HepG2 (cell line): ENCODE results near the gene CDHR3. TPM values are rescaled to one million over a fixed set of nuclear protein-coding genes. Genes with fewer than 3 reads are reported as not detected.

Experiments
- ATAC-seq: fragments of 200-7000 bp; cut with Tn5 transposase; 3 replicates; pipeline ENCODE4 v1.9.1; 2020; ENCODE audit warnings: mild to moderate bottlenecking, moderate library complexity
- BruUV-seq: library from RNA; stranded (reverse); fragments of 400-500 nt; replicated peaks from 2 replicates; lab custom pipeline; 2021; lab: Mats Ljungman, UMichigan
- CTCF ChIA-PET: fragments of 300-600 bp; formaldehyde crosslinking; extraction: SDS; loops from one replicate; lab custom pipeline; 2021; ENCODE audit warnings: low total read pairs, inconsistent platforms, low intra/inter-chr PET ratio; lab: Yijun Ruan, JAX
- POLR2A ChIA-PET: fragments of 350-600 bp; sonication (Branson Sonifier 250); formaldehyde crosslinking; loops from one replicate; lab custom pipeline; 2020; ENCODE audit warnings: antibody characterized with exemption, inconsistent platforms; lab: Yijun Ruan, JAX
- DNase-seq: peaks from one replicate; pipeline ENCODE4 v3.0.0-alpha.2; 2015; ENCODE audit warnings: low spot score
- FAIRE-seq: peaks from 3 replicates; lab custom pipeline; 2011; peaks lifted over from hg19 to GRCh38; lab: Jason Lieb, UNC
- H2AFZ ChIP-seq: one replicate; pipeline ENCODE4 v1.6.1; 2011; ENCODE audit warnings: low read length, inconsistent platforms
- H3K27ac ChIP-seq: fragments of 300-600 bp; 3 replicates; pipeline ENCODE4 v1.8.0; 2011; ENCODE audit warnings: mixed run types, mild to moderate bottlenecking, mixed read lengths, low read length, inconsistent platforms; ENCODE audit not compliant: insufficient read depth; ENCODE audit errors: extremely low read length
- H3K27me3 ChIP-seq, 2 experiments: fragments of 200-600 bp in 1 of 2; 2 replicates in 1 of 2; 3 replicates in 1 of 2; pipeline versions ENCODE4 v1.6.0 to v1.8.0; 2011; ENCODE audit warnings: low read length in 2 of 2, mild to moderate bottlenecking in 2 of 2, moderate library complexity in 2 of 2, inconsistent platforms in 1 of 2; ENCODE audit not compliant: insufficient read depth in 2 of 2, control insufficient read depth in 1 of 2
- H3K36me3 ChIP-seq, 2 experiments: fragments of 200-600 bp in 1 of 2; replicated peaks in 1 of 2; 2 replicates in 1 of 2; 3 replicates in 1 of 2; pipeline versions ENCODE4 v1.5.1 to v1.8.0; 2011; ENCODE audit warnings: low read length in 2 of 2, inconsistent platforms in 1 of 2; ENCODE audit not compliant: insufficient read depth in 2 of 2, control insufficient read depth in 1 of 2
- H3K4me1 ChIP-seq: 2 replicates; pipeline ENCODE4 v1.5.1; 2012; ENCODE audit warnings: low read length, inconsistent platforms; ENCODE audit not compliant: insufficient read depth
- H3K4me2 ChIP-seq: 2 replicates; pipeline ENCODE4 v1.6.0; 2011; ENCODE audit warnings: low read depth, low read length, inconsistent platforms
- H3K4me3 ChIP-seq, 3 experiments: fragments of 200-600 bp in 1 of 3; sonication (generic), shearing (Covaris generic) in 1 of 3; replicated peaks in 1 of 3; 2 replicates each; pipeline ENCODE4 v1.5.1; 2011 to 2016; ENCODE audit warnings: low read length in 3 of 3, inconsistent platforms in 2 of 3, low read depth in 2 of 3, mild to moderate bottlenecking in 2 of 3, control low read depth in 1 of 3, mixed read lengths in 1 of 3; ENCODE audit not compliant: insufficient read depth in 1 of 3
- H3K79me2 ChIP-seq: one replicate; pipeline ENCODE4 v1.6.1; 2011; ENCODE audit warnings: low read length, inconsistent platforms; ENCODE audit not compliant: insufficient read depth
- H3K9ac ChIP-seq: 2 replicates; pipeline ENCODE4 v1.6.0; 2011; ENCODE audit warnings: mild to moderate bottlenecking, low read depth, low read length, inconsistent platforms; ENCODE audit not compliant: insufficient read depth
- H3K9me3 ChIP-seq: 2 replicates; pipeline ENCODE4 v1.5.1; 2012; ENCODE audit warnings: mild to moderate bottlenecking, low read length
- H4K20me1 ChIP-seq: 2 replicates; pipeline ENCODE4 v1.6.0; 2011; ENCODE audit warnings: inconsistent platforms, mild to moderate bottlenecking, low read length, moderate library complexity; ENCODE audit not compliant: insufficient read depth
- DDIT3 ChIP-seq: sonication (generic); formaldehyde crosslinking; IDR thresholded peaks from 2 replicates; pipeline ENCODE4 v1.4.0; 2020; ENCODE audit warnings: mild to moderate bottlenecking, missing genetic modification reagents
- HOMEZ ChIP-seq: IDR thresholded peaks from 2 replicates; pipeline ENCODE4 v1.6.1; 2016; ENCODE audit warnings: low read depth
- JDP2 ChIP-seq: sonication (generic); formaldehyde crosslinking; IDR thresholded peaks from 2 replicates; pipeline ENCODE4 v1.8.1; 2022; ENCODE audit warnings: missing genetic modification reagents, borderline replicate concordance
- KLF6 ChIP-seq: IDR thresholded peaks from 2 replicates; pipeline ENCODE4 v1.8.0; 2016; ENCODE audit warnings: missing biosample characterization, missing genetic modification reagents
- MLLT10 ChIP-seq: sonication (generic); formaldehyde crosslinking; IDR thresholded peaks from 2 replicates; pipeline ENCODE4 v1.4.0; 2020; ENCODE audit warnings: missing genetic modification reagents
- SMAD9 ChIP-seq: sonication (generic); formaldehyde crosslinking; IDR thresholded peaks from 2 replicates; pipeline ENCODE4 v1.5.1; 2020; ENCODE audit warnings: mild to moderate bottlenecking, missing genetic modification reagents
- STAG1 ChIP-seq: sonication (generic); formaldehyde crosslinking; IDR thresholded peaks from 2 replicates; pipeline ENCODE4 v1.4.0; 2020; ENCODE audit warnings: missing genetic modification reagents
- TBX2 ChIP-seq: sonication (generic); formaldehyde crosslinking; IDR thresholded peaks from 2 replicates; pipeline ENCODE4 v1.5.0; 2020; ENCODE audit warnings: missing genetic modification reagents, mild to moderate bottlenecking, borderline replicate concordance
- TMF1 ChIP-seq: sonication (generic); formaldehyde crosslinking; IDR thresholded peaks from 2 replicates; pipeline ENCODE4 v1.8.1; 2022; ENCODE audit warnings: low read depth, missing genetic modification reagents
- ZNF20 ChIP-seq: sonication (generic); formaldehyde crosslinking; IDR thresholded peaks from 2 replicates; pipeline ENCODE4 v1.4.0; 2020; ENCODE audit warnings: mild to moderate bottlenecking, moderate library complexity, missing genetic modification reagents
- ZNF30 ChIP-seq: sonication (generic); formaldehyde crosslinking; IDR thresholded peaks from 2 replicates; pipeline ENCODE4 v1.5.0; 2020; ENCODE audit warnings: mild to moderate bottlenecking, missing genetic modification reagents
- ZNF7 ChIP-seq: IDR thresholded peaks from 2 replicates; pipeline ENCODE4 v1.6.1; 2016; ENCODE audit warnings: missing biosample characterization, missing genetic modification reagents
- ZNF816 ChIP-seq: sonication (generic); formaldehyde crosslinking; IDR thresholded peaks from 2 replicates; pipeline ENCODE4 v1.8.0; 2022; ENCODE audit warnings: missing genetic modification reagents, mild to moderate bottlenecking, borderline replicate concordance
- ZUFSP ChIP-seq: sonication (generic); formaldehyde crosslinking; IDR thresholded peaks from 2 replicates; pipeline ENCODE4 v1.9.0; 2021; ENCODE audit warnings: missing genetic modification reagents, mild to moderate bottlenecking, borderline replicate concordance
- WGBS: methylation state at CpG from one replicate; pipeline ENCODE4 v1.1.6; 2017; ENCODE audit warnings: low lambda C conversion rate; 5-methylcytosine and 5-hydroxymethylcytosine counted together
- in situ Hi-C: cut with HindIII; loops from 2 replicates; pipeline ENCODE4 v1.10.0; 2017; ENCODE audit warnings: low pct_unique_long_range_greater_than_20kb; ENCODE audit not compliant: extremely low pct_ligation_motif_present
- intact Hi-C: fragments of 100-400 bp; cut with micrococcal nuclease; formaldehyde crosslinking; loops from one replicate; pipeline ENCODE4 v1.10.0; 2022; ENCODE audit not compliant: unreplicated experiment
- polyA plus RNA-seq, 8 experiments: library from polyadenylated mRNA; depleted of rRNA in 3 of 8; stranded (reverse) in 7 of 8; unstranded in 1 of 8; fragments of >200 nt; fragmentation: Illumina TruSeq in 4 of 8; extraction: Trizol in 4 of 8; gene quantifications; 2 replicates each; pipeline versions ENCODE4 v1.2.1 to v1.2.3, GENCODE V29; 2011 to 2016; ENCODE audit warnings: low read depth in 4 of 8, missing spikeins in 1 of 8, mixed read lengths in 1 of 8; ENCODE audit not compliant: insufficient read depth in 1 of 8
- total RNA-seq, 5 experiments: library from RNA; depleted of rRNA; stranded (reverse); fragments of >200 nt; fragmentation: Illumina TruSeq; extraction: Trizol; gene quantifications; 2 replicates each; pipeline ENCODE4 v1.2.3, GENCODE V29; 2016; ENCODE audit warnings: low read depth in 1 of 5
- TF ChIP-seq, protein P1 (sequence below): sonication (generic); formaldehyde crosslinking; IDR thresholded peaks from 2 replicates; pipeline ENCODE4 v1.4.0; 2020; ENCODE audit warnings: mild to moderate bottlenecking, low read depth, missing genetic modification reagents

Gene CDHR3
- total and polyA plus RNA-seq, 2 of the 13 experiments (the other 11 are each of a cell fraction or from before 2014, with no cell fraction given): 6.5 to 11.8 TPM

GRCh38 chr7:106072715-106073091, 109.6 kb downstream of the CDHR3 start (continued):
- TF ChIP-seq HOMEZ (CRISPR knock-in tag) (no peak), ZNF30 (CRISPR knock-in tag) (no peak), ZNF816 (CRISPR knock-in tag) (no peak), ZNF20 (CRISPR knock-in tag) (no peak), JDP2 (CRISPR knock-in tag) (no peak), KLF6 (CRISPR knock-in tag) (no peak), TBX2 (CRISPR knock-in tag) (no peak), ZUFSP (no peak)

- POLR2A ChIA-PET: no interaction called here
- TF ChIP-seq, protein P1, sequence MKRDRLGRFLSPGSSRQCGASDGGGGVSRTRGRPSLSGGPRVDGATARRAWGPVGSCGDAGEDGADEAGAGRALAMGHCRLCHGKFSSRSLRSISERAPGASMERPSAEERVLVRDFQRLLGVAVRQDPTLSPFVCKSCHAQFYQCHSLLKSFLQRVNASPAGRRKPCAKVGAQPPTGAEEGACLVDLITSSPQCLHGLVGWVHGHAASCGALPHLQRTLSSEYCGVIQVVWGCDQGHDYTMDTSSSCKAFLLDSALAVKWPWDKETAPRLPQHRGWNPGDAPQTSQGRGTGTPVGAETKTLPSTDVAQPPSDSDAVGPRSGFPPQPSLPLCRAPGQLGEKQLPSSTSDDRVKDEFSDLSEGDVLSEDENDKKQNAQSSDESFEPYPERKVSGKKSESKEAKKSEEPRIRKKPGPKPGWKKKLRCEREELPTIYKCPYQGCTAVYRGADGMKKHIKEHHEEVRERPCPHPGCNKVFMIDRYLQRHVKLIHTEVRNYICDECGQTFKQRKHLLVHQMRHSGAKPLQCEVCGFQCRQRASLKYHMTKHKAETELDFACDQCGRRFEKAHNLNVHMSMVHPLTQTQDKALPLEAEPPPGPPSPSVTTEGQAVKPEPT: no peak
- TF ChIP-seq TMF1 (CRISPR knock-in tag) (no peak), DDIT3 (CRISPR knock-in tag) (no peak), SMAD9 (CRISPR knock-in tag) (no peak), ZNF7 (CRISPR knock-in tag) (no peak), STAG1 (0 out of 2 replicates have a peak, but pooled peaks have one; percentile 10), MLLT10 (CRISPR knock-in tag) (no peak)
- TF ChIP-seq, all 625 proteins: peak for 1
- Histone ChIP-seq H2AFZ (no peak overlapping the region), H3K4me3 (no peak overlapping the region), H3K4me2 (no peak overlapping the region), H3K79me2 (no peaks in the 10 kb centered on the region), H3K27me3 (peaks cover 0 to 4% of the 10 kb centered on the region in 2 experiments; a peak in 2 of 5 replicates), H3K4me1 (peaks cover 63% of the 10 kb centered on the region), H3K9ac (no peak overlapping the region), H4K20me1 (no peaks in the 10 kb centered on the region), H3K9me3 (no peaks in the 10 kb centered on the region), H3K36me3 (no peaks in the 10 kb centered on the region), H3K27ac (no peak overlapping the region)
- no TSS peak for BruUV-seq
- ATAC-seq (no peak), FAIRE-seq (no peak), DNase-seq (no peak)
- intact Hi-C loops (no loop called here), in situ Hi-C loops (no loop called here)
- 64% methylated on average over 3 of the region's 3 CpGs for WGBS
- CTCF ChIA-PET: no interaction called here
These were observed 110.6 kb downstream of the CDHR3 start for GRCh38 chr7:106073701-106074100.
